Measurements from ENCODE around the gene HBG1. TPM values are rescaled to one million over a fixed set of nuclear protein-coding genes. Genes with fewer than 3 reads are reported as not detected.
"Not testable (repeated sequence)": the region's sequence is repeated elsewhere in the genome, so short reads cannot be mapped to it uniquely, and the experiment has no call there.

The HBG1 gene
- not detected in 2 replicates for total RNA-seq (2014; rRNA removed; shearing (Covaris generic))

DNA sequence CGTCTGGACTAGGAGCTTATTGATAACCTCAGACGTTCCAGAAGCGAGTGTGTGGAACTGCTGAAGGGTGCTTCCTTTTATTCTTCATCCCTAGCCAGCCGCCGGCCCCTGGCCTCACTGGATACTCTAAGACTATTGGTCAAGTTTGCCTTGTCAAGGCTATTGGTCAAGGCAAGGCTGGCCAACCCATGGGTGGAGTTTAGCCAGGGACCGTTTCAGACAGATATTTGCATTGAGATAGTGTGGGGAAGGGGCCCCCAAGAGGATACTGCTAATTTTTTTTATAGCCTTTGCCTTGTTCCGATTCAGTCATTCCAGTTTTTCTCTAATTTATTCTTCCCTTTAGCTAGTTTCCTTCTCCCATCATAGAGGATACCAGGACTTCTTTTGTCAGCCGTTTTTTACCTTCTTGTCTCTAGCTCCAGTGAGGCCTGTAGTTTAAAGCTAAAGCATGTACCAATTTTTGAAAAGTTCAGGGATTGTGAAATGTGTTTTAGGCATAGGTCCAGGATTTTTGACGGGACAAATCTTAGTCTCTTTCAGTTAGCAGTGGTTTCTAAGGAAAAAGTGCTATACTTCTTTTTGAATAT is at the start of gene HBG1:
TSS of gene HBG1 (minus strand) at position 51 of the 590 bp plus-strand sequence. CDS start 53 bp downstream, outside the sequence.
- DNase-seq (ENCODE audit: low read depth) = not testable (repeated sequence)

DNA sequence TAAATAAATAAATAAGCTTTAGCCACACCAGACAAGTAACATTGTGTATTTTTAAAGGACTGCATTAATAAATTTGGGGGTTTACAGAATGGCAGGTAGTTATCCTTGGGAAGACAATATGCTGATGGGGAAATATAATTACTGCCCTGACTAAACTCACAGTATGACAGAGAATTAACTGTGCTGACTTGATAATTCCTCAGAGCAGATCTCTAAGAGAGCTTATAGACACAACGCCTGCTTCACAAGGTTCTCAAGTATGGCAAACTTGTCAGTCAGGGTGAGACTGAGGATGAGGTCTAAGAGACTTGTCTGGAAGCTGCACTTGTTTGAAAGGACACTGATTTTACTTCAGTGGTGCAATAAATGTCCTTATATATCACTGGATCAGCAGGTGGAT is 48.8 kb upstream of the HBG1 start:
- no peak for DNase-seq (ENCODE audit: low read depth)

- no peak for DNase-seq (ENCODE audit: low read depth)
Measured at GRCh38 chr11:5297721-5298323, 48.2 kb upstream of the HBG1 start.

DNA sequence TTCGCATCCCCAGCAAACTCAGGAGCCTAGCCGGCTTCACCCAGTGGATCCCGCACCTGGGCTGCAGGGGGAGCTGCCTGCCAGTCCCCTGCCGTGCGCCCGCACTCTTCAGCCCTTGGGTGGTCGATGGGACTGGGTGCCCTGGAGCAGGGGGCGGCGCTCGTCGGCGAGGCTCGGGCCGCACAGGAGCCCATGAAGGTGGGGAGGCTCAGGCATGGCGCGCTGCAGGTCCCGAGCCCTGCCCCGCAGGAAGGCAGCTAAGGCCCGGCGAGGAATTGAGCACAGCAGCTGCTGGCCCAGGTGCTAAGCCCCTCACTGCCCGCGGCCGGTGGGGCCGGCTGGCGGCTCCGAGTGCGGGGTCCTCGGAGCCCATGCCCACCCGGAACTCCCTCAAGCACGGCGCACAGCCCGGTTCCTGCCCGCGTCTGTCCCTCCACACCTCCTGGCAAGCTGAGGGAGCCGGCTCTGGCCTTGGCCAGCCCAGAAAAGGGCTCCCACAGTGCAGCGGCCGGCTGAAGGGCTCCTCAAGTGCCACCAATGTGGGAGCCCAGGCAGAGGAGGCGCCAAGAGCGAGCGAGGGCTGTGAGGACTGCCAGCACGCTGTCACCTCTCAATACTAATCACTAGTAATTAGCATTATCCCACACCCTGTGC is 44.8 kb upstream of the HBG1 start:
- DNase-seq (ENCODE audit: low read depth) = not testable (repeated sequence)

- peak; percentile 24 for DNase-seq (ENCODE audit: low read depth)
Measured at GRCh38 chr11:5293028-5293427, 43.4 kb upstream of the HBG1 start.

DNA sequence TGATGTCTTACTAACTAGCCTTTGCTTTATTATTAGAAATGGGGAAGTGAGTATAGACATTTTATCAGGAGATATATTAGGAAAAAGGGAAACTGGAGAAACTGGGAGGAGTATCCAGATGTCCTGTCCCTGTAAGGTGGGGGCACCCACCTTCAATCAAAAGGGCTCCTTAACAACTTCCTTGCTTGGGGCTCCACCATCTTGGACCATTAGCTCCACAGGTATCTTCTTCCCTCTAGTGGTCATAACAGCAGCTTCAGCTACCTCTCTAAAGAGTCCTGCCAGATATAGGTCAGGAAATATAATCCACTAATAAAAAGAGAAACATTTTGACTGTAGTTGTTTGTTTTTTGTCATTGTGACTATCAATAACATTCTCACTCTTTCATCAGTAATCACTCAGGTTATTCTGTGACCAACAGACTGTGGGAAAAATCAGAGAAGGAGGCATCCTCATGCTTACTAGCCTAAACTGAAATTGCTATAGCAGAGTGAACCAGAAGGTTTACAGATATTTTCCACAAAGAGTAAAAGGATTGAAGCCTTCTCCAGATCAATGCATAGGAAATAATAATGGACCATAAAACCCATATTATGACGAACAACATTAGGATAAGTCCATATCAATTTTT is 41.7 kb upstream of the HBG1 start:
- DNase-seq (ENCODE audit: low read depth) = peak; percentile 55

- no peak for DNase-seq (ENCODE audit: low read depth)
Measured at GRCh38 chr11:5290106-5290505, 40.4 kb upstream of the HBG1 start.

GRCh38 chr11:5289696-5290095 is 40.0 kb upstream of the HBG1 start:
- DNase-seq (ENCODE audit: low read depth) = no peak

- no peak for DNase-seq (ENCODE audit: low read depth)
Measured at GRCh38 chr11:5288906-5289550, 39.4 kb upstream of the HBG1 start.

GRCh38 chr11:5288108-5288905 is 38.6 kb upstream of the HBG1 start:
- peak; percentile 45 for DNase-seq (ENCODE audit: low read depth)

GRCh38 chr11:5286901-5287300 is 37.2 kb upstream of the HBG1 start:
- no peak for DNase-seq (ENCODE audit: low read depth)

DNA sequence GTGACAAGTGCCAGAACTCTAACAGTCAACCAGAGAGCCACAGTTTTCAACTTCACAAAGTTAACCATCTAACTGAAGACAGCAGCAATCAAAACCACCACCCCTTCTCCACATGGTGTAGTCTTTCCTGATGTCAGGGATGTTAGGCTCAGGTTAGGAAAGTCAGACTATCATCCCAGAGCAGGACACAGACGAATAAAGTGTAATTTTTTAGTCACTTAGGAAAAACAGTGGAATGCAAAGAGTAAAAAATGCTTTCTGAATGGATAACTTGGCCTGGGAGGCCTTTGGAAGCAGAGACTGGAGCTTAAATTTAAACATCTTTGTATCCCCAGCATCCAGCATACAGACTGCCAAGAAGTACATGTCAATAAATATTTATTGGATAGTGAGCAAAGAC is 36.7 kb upstream of the HBG1 start:
- no peak for DNase-seq (ENCODE audit: low read depth)

GRCh38 chr11:5285703-5286340 is 36.2 kb upstream of the HBG1 start:
- peak; percentile 25 for DNase-seq (ENCODE audit: low read depth)

- no peak for DNase-seq (ENCODE audit: low read depth)
Measured at GRCh38 chr11:5284637-5285036, 35.0 kb upstream of the HBG1 start.

DNA sequence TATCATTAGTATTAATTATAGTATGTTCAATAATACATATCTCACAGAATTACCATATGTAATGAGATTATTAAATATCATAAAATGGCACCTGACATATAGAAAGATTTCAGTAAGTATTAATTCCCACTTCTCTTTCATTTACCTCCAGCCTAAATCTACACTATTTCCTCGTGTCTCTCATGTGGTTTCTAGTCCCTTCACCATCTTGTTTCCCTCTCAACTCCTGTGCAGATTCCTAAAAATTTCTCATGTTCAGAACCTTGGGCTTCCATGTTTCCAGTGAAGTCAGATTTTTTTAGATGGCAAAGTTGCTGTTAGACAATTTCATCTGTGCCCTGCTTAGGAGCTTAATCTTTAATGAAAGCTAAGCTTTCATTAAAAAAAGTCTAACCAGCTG is 34.2 kb upstream of the HBG1 start:
- no peak for DNase-seq (ENCODE audit: low read depth)

GRCh38 chr11:5283086-5283485 is 33.4 kb upstream of the HBG1 start:
- no peak for DNase-seq (ENCODE audit: low read depth)

GRCh38 chr11:5282628-5283027 is 33.0 kb upstream of the HBG1 start:
- no peak for DNase-seq (ENCODE audit: low read depth)

DNA sequence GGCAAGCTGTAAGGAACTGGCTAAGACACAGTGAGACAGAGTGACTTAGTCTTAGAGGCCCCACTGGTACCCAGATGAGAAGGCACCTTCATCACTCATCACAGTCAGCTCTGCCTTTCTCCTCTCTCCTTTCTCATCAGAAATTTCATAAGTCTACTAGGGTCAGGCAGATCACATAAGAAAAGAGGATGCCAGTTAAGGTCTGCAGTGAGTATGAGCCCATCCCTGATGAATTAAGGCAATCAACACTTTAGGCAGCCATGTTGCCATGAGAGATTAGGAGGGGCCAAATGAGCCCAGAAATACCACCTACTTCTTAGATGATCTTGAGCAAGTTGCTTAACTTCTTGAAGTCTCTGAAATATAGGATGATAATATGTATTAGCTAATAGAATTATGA is 31.9 kb upstream of the HBG1 start:
- no peak for DNase-seq (ENCODE audit: low read depth)

GRCh38 chr11:5280582-5281102 is 31.0 kb upstream of the HBG1 start:
- peak; percentile 99 for DNase-seq (ENCODE audit: low read depth)

GRCh38 chr11:5279471-5280090 is 29.9 kb upstream of the HBG1 start:
- no peak for DNase-seq (ENCODE audit: low read depth)
